Dedifferentiated amniotic fluid mesenchymal stem cell (primary cell): ENCODE results near the gene BDKRB1.
"Not testable (repeated sequence)": the region's sequence is repeated elsewhere in the genome, so short reads cannot be mapped to it uniquely, and the experiment has no call there.

Source experiments
- DNase-seq: peaks from one replicate; pipeline ENCODE4 v3.0.0-alpha.2; 2016; ENCODE audit errors: extremely low spot score

The BDKRB1 gene

DNA sequence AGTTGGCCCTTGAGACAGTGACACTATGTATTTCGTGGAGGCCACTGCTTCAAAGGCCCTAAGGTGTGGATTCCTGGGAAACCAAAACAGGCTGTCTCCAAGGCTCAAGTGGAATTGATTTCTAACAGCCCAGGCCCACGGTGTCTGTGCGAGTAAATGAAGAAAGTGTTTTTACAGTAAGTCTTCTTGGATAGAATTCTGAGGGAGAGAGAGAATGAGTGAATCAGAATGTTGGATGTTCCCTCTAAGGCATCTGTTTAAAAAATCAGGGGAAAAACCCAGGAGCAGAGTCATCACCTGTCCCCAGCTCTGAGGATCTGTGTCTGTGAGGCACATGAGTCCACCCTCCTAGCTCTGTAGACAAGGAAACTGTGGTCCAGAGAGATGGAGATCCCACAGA is 22.3 kb upstream of the BDKRB1 start:
- DNase-seq, result no peak

DNA sequence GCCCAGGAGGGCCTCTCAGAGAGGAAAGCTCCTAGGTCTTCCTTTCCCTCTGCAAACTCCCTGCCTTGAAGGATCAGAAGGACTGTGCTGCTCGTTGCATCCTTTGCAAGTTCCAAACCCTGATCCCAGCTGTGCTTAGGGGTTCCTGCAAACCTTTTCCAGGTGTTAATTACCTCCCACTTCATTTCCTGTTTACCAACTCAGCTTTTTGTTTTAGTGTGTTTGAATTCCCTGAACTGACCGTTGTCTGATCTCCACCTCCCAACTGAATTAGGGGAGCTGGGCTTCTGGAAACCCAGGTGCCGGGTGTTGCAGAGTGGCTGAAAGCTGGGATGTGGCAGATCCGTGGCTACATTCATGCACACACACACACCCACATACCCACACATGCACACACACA is 20.6 kb upstream of the BDKRB1 start:
- DNase-seq, result no peak

DNA sequence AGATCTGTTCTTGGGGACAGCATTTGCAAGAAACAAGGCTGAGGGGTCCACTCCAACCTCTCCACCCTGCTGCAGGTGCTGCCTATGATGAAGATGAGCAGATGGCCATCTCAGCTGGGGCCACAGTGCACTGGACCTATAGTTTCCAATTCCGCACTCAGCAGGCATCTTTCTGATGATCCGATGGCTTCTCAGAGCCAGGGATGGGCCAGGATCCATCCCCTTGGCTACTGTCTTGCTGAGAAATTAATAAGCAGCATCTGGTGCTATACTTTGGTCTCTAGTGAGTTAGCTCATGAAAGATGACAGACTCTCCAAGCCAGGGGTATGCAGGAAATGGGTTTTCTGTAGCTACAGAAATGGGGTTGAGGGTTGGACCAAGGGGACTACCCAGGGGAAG is 18.4 kb upstream of the BDKRB1 start:
- DNase-seq, result no peak

DNA sequence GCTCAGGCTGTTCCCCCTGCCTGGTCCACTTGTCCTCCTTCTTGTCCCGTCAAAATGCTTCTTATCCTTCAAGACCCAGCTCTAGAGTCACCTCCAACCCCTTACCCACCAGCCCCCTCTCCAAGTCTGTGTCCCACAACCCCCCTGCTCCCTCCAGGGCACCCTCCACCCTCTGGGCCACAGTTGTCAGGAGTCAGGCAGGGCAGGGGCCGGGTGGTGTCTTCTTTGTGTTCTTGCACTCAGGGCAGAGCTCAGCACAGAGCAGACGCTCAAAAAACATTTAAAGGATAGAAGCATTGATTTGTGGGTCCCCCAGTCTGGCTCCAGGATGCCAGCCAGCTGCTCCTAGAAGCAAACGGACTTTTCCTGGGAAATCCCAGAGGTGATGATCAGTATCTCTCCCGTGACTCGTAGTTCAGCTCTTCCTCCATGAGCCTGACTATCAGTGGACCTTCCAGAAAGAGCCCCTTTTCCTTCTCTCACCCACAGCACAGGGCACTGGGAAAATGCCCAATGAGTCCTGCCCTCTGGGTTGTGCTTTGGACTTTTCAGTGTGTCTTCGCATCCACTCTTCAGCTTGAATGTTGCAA is 17.2 kb upstream of the BDKRB1 start:
- DNase-seq, result no peak

DNA sequence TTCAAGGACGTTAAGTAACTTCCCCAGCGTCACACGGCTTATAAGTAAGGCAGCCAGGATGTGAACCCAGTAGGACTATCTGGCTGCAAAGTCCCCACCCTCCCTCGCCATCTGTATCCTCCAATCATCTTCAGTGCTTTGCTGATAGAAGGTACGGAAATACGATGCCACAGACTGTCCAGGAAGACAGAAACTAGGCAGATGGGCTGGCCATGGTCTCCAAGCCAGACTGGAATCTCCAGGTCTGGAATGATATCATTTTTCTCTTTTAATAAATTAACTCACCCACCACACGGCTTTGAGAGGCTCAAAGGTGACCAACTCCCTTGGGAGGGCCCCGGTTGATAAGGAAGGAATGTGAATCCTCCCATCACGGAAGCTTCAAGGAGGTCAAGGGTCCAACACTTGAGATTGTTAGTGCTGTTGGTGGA is 16.3 kb upstream of the BDKRB1 start:
- no peak for DNase-seq

DNA sequence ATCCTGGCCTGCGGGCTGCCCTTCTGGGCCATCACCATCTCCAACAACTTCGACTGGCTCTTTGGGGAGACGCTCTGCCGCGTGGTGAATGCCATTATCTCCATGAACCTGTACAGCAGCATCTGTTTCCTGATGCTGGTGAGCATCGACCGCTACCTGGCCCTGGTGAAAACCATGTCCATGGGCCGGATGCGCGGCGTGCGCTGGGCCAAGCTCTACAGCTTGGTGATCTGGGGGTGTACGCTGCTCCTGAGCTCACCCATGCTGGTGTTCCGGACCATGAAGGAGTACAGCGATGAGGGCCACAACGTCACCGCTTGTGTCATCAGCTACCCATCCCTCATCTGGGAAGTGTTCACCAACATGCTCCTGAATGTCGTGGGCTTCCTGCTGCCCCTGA is 15.4 kb upstream of the BDKRB1 start:
- DNase-seq, result no peak

DNA sequence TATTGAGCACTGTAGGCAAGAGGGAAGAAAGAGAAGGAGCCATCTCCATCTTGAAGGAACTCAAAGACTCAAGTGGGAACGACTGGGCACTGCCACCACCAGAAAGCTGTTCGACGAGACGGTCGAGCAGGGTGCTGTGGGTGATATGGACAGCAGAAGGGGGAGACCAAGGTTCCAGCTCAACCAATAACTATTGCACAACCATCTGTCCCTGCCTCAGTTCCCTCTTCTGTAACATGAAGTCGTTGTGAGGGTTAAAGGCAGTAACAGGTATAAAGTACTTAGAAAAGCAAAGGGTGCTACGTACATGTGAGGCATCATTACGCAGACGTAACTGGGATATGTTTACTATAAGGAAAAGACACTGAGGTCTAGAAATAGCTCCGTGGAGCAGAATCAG is 13.9 kb upstream of the BDKRB1 start:
- no peak for DNase-seq

DNA sequence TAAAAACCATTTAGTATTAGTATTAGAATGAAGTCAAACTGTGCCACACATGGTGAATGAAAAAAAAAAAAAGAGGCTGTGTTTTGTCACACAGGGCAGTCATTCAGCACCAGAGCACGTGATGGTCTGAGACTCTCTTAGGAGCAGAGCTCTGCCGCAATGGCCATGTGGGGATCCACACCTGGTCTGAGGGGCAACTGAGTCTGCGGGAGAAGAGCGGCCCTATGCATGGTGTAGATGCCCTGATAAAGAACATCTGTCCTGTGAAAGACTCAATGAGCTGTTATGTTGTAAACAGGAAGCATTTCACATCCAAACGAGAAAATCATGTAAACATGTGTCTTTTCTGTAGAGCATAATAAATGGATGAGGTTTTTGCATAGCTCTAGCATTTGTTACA is 12.2 kb upstream of the BDKRB1 start:
- no peak for DNase-seq

DNA sequence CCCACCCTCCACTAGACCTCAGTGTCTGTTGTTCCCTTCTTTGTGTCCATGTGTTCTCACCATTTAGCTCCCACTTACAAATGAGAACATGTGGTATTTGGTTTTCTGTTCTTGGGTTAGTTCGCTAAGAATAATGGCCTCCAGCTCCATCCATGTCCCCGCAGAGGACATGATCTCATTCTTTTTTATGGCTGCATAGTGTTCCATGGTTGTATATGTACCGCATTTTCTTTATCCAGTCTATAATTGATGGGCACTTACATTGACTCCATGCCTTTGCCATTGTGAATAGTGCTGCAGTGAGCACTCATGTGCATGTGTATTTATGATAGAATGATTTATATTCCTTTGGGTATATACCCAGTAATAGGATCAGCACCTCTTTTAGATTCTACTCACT is 10.9 kb upstream of the BDKRB1 start:
- not testable (repeated sequence) for DNase-seq

DNA sequence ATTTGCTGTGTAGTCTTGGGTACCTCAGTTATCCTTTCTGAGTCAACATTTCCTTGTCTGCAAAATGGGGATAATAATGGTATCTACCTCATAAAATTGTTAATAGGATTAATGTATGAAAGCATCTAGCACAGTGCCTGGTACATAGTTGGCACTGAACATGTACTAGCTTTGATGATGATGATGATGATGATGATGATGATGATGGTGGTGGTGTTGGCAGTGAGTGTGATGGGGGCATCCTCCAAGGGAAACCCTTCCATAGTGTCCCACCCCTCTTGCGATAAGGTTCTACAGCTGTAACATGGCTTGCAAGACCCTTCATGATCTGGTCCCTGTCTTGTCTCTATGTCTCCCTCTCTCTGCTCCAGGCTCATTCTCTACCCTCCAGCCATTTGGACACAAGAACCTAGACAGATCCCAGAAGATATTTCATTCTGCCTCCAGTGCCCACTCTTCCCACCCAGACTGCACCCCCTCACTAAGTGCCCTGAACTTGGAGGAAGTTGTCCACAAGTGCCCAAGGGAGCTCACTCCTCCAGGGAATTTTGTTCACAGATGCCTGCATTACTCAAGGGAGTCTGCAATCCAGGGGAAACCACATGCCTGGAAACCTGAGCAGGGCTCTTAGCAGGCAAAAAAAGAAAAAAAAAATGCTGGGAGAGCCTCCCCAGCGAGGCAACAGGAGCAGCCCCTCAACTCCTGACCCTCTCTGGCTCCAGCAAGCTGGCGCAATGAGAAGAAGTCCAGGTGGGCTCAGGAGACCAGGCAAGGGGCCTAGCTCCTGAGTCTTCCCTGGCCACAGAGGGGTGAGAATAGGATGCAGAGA is 10.1 kb upstream of the BDKRB1 start:
- peak; percentile 41 for DNase-seq

DNA sequence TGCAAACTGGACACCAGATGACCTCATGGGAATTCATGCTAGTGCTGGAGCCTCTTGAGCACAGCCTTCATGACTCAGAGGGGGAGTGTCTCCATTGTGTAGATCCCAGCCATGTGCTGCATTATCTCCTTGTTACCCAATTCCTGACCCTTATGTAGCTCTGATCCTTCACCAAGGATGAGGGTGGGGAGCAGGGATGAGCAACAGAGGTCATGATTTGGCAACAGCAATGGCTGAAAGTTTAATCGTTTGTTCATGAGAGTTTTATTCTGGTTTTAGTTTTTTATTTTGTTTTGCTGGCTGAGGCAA is 9.5 kb upstream of the BDKRB1 start:
- peak; percentile 92 for DNase-seq

DNA sequence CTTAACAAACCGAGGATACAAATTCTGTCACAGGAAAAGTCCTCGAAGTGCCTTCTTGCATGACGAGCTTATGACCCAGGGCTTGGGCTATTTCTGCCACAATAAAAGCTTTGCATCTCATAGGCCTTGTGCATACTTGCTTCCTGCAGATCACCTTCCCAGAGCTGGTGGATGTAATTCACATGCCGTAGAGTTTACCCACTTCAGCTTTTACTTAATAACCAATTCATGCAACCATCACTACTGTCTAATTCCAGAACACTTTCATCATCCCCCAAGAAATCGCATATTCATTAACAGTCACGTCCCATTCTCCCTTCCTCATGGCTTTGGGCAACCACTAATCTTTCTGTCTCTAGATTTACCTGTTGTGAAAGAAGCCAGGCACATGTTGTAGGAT is 9.0 kb upstream of the BDKRB1 start:
- no peak for DNase-seq

DNA sequence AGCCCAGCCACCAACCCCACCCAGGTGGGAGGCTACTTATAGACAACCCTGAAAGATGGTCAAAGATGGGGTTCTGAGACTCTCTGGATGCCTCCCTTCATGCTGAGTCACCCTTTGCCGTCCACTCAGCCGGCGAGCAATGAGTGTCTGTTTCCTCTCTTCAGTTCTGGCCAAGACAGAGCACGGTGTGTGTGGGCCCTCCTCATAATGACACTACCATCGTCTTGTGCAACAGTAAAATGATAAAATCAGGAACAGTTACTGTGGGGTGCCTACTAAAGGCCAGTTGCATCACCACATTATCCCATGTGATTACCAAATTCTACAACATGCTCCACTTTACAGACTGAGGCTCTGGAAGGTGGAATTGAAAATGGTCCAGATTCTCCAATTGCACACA is 7.0 kb upstream of the BDKRB1 start:
- peak; percentile 70 for DNase-seq

DNA sequence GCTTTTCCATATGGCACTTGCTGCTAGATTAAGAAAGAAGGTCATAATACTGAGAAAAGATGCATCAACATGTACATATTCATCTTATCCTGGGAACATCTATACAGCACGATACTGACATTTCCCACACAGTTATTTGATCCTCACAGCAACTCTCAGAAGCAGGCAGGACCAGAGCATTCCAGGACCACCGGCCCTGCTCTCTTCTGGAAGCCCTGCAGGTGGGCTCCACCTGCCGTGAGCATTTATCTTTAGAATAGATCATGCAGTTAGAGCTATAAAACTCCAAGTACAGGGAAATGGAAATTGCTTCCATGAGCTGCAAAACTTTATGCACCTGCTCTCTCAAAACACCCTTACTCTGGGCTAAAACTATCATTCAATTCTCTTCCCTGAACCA is 5.5 kb upstream of the BDKRB1 start:
- DNase-seq, result no peak

DNA sequence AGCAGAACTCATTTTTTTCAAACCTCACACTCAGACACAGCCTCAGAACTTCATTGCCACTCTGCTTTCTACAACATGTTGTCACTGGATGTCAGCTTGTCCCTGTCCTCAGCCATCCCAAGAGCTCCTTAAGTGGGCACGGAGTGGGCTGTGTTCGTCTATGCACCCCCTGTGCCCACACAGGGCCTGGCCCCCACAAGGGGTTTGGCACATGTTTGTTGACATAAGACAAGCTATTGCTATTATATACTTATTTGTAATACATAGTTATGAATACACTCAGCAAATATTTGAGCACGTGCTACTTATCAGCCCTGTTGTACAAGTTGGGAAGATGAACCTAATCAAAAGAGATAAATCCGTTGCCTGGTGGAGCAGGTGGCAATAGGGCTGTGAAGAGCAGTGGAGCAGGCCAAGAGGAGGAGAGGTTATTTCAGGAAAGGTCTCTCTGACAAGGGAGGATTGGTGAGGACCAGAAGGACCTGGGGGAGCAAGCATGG is 4.3 kb upstream of the BDKRB1 start:
- no peak for DNase-seq

DNA sequence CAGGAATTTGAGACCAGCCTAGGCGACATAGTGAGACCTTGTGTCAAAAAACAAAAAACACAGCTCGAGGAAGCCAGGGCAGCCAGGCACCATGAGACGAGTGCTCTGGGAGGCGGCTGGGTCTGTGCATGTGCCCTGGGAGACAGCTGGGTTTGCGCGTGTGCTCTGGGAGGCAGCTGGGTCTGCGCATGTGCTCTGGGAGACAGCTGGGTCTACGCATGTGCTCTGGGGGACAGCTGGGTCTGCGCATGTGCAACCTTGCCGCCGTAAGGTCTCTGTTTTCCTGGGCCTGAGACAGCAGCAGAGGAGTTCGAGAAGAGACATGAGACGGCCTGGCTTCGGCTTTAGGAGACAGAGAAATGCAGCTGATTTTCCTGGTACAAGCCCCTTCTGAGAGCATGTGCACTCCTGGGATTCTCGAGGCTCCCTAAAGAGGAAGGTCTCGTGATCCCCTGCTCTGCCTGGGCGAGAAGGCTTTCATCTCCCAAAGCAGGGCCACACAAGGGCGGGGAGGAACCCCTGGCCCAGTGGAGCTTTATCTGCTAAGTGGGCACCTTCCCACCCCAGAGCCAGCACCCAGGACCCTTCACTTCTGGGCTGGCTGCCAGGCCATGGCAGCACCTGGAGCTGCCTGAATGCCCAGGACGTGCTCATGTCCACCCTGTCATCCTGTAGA is 3.5 kb upstream of the BDKRB1 start:
- no peak for DNase-seq

DNA sequence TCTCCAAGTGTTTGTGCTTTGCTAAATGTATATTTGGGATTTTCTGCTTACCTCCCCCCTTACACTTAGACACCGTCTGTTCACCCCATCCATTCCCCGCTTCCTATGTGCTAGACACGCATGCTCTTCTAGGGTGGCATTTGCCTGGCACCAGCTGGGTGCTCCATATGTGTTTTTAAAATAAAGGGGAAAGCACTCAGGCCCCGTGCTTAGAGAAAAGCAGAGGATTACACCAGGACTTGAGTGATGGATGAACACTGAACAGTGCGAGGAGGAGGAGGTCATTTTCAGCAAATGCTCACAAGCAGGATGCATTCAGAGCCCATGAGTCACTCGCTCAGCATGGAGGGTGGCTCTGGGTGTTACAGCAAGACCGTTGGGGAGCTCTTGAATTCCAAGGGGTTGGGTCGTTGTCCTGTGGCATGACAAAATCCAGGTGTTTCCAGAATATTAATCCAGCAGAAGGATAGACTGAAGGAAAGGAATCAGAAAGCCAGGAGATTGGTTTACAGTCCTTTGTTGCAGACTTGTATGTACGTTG is 2.9 kb upstream of the BDKRB1 start:
- peak; percentile 78 for DNase-seq

DNA sequence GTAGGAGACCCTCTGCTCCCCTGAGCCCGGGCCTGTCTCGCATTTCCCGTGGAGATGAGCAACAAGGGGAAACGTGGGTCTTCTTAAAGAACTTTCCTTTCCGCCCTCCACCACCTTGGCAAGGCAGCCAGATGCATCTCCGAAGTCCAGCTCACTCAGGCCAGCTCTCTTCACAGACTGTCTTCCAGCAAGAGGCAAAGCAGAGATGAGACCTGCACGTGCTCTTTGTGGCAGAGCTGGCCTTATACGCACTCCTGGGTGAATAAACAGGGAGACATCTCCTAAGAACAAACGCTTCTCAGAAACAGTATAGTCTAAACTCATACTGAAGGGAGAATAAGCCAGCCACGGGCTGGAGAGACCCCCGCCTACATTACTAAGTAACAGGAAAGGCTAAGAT is 1.3 kb upstream of the BDKRB1 start:
- DNase-seq, result no peak

DNA sequence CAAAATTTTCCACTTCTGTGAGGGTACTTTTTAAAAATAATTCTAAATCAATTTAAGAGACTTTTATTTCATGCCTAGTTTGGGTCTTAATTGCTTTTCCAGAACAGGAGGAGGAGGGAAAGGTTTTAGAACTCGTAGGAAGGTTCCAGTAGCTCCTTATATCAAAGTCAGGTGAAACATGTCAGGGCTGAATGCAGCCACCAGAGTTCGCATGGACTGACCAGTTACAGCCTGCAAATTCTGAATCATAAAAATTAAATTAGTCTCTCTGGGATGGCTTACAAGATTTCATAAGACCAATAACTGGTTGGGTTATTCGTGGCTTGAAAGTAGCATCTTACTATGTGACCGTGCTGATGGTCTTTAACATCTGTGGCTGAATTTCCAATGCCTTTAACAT is 397 bp downstream of the BDKRB1 start:
- DNase-seq, result peak; percentile 65

DNA sequence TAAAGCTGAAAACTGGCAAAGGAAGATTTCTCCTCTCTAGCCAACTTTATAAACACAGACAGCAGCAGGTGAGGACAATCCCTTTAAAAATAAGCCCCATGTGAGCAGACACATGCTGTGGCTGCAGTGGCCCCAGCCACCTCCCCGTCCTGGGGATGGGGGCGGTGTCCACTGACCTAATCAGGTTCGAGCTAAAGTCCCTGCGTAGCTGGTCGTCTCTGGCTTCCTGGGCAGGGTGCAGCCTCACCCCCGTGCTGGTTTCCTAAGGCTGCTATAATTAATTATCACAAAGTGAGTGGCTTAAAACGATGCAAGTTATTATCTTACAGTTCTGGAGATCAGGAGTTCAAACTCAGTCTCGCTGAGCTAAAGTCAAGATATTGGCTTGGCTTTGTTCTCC is 1.0 kb downstream of the BDKRB1 start:
- no peak for DNase-seq

DNA sequence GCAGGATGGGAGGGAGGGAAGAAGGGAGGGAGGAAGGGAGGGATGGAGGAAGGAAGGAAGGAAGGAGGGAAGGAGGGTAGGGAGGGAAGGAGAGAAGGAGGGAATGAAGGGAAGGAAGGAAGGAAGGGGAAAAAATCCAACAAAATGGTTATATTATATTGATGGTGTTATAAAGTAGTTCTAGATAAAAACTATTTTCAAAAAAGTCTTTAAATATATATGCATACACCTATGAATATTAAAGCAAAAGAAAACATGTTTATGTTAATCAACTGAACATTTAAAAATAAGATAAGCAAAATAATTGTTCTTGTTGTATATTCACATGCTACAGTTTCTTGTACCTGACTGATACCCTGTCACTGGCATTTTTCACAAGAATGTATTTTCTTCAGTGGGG is 1.9 kb downstream of the BDKRB1 start:
- DNase-seq, result no peak

DNA sequence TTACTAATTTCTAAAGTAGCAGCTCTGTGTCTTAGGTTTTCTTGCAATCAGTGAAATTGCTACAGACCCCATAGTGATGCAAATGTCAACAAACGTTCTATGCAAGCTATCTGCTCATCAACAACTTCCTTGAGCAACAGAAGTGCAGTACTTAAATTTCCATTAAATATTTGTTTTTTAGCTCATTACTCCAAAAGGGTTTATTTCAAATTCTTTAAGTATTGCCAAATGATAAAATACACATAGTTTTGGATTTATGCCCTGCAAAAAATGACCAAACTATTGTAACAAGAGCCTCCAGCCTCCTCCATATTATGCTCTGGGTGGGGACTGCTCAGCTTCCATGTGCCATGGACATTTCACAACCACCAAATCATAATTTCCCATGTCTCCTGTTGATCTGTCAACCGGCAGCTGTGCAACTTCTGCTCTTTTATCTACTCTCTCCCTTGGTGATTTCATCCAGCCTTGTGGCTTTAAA is 4.4 kb downstream of the BDKRB1 start:
- peak; percentile 88 for DNase-seq

DNA sequence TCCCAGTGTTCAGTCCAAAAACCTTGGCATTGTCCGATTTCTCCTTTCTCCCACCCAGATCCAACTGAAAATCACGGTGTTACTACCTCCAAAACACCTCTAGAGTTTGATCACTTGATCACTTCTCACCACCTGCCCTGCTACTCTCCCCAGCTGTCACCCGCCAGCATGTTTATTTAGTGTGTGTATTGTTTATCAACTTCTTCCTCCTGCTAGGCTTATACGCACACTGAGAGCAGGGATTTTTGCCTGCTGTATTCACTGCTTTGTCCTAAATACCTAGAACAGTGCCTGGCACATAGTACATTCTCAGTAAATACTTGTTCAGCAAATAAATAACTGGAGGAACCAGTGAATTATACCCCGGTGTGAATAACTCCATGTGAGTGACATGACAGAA is 5.0 kb downstream of the BDKRB1 start:
- no peak for DNase-seq
